B cell (primary cell): ENCODE results near the gene PCDH10. TPM values are rescaled to one million over a fixed set of nuclear protein-coding genes. Genes with fewer than 3 reads are reported as not detected.

Experiments
- ATAC-seq: fragments of 200-7000 bp; cut with Tn5 transposase; one replicate; pipeline ENCODE4 v1.10.0; 2021; ENCODE audit warnings: low read depth, mild to moderate bottlenecking, moderate number of reproducible peaks, moderate library complexity
- CTCF ChIA-PET: fragments of 350-600 bp; sonication (Branson Sonifier 250); formaldehyde crosslinking; loops from one replicate; lab custom pipeline; 2021; ENCODE audit warnings: antibody characterized with exemption, inconsistent platforms; lab: Charles Lee
- POLR2A ChIA-PET: fragments of 350-600 bp; sonication (Branson Sonifier 250); formaldehyde crosslinking; loops from one replicate; lab custom pipeline; 2021; ENCODE audit warnings: antibody characterized with exemption; lab: Charles Lee
- DNase-seq: peaks from one replicate; pipeline ENCODE4 v3.0.0; 2013
- H2AFZ ChIP-seq: 2 replicates; pipeline ENCODE4 v1.6.1; 2012; ENCODE audit warnings: mild to moderate bottlenecking, low read depth, low read length; ENCODE audit not compliant: insufficient read depth, poor library complexity, severe bottlenecking
- H3K27ac ChIP-seq, 2 donors: 1 replicate in 1 of 2; 2 replicates in 1 of 2; pipeline ENCODE4 v1.5.1; 2012 to 2013; ENCODE audit warnings: low read length in 2 of 2, mild to moderate bottlenecking in 2 of 2, moderate library complexity in 1 of 2
- H3K27me3 ChIP-seq, 4 experiments: fragments of 200-600 bp in 1 of 4; sonication (generic) in 1 of 4; replicated peaks in 1 of 4; 1 replicate in 2 of 4; 2 replicates in 2 of 4; pipeline versions ENCODE4 v1.6.1 to v1.7.0; 2013 to 2016; ENCODE audit warnings: low read length in 3 of 4, mild to moderate bottlenecking in 2 of 4, mixed read lengths in 1 of 4, moderate library complexity in 1 of 4; ENCODE audit not compliant: insufficient read depth in 4 of 4, control insufficient read depth in 3 of 4; ENCODE audit errors: control extremely low read depth in 1 of 4
- H3K36me3 ChIP-seq, 2 experiments: replicated peaks in 1 of 2; 1 replicate in 1 of 2; 2 replicates in 1 of 2; pipeline versions ENCODE4 v1.6.1 to v1.7.1; 2013; ENCODE audit warnings: low read length in 1 of 2; ENCODE audit not compliant: insufficient read depth in 2 of 2, control insufficient read depth in 1 of 2; ENCODE audit errors: control extremely low read depth in 1 of 2, extremely low read depth in 1 of 2
- H3K4me1 ChIP-seq, 2 donors: fragments of 200-600 bp in 1 of 2; sonication (generic) in 1 of 2; 1 replicate in 1 of 2; 2 replicates in 1 of 2; pipeline versions ENCODE4 v1.5.1 to v1.6.1; 2013 to 2017; ENCODE audit warnings: low read length in 2 of 2; ENCODE audit not compliant: control insufficient read depth in 2 of 2, insufficient read depth in 2 of 2
- H3K4me2 ChIP-seq: replicated peaks from 2 replicates; pipeline ENCODE3; 2012; ENCODE audit warnings: mild to moderate bottlenecking, low read depth, low read length; ENCODE audit not compliant: poor library complexity, severe bottlenecking
- H3K4me3 ChIP-seq, 5 experiments: fragments of 200-600 bp in 1 of 5; sonication (generic) in 1 of 5; 1 replicate in 3 of 5; 2 replicates in 2 of 5; pipeline versions ENCODE4 v1.5.1 to v1.7.0; 2011 to 2016; ENCODE audit warnings: low read length in 4 of 5, mild to moderate bottlenecking in 4 of 5, low read depth in 2 of 5, control low read depth in 1 of 5, moderate library complexity in 1 of 5; ENCODE audit not compliant: insufficient read depth in 1 of 5; ENCODE audit errors: control extremely low read depth in 1 of 5, extremely low read depth in 1 of 5
- H3K79me2 ChIP-seq: fragments of 200-600 bp; sonication (generic); one replicate; pipeline ENCODE4 v1.6.0; 2016; ENCODE audit warnings: low read length; ENCODE audit not compliant: control insufficient read depth, insufficient read depth
- H3K9ac ChIP-seq: fragments of 200-600 bp; sonication (generic); 2 replicates; pipeline ENCODE4 v1.6.1; 2017; ENCODE audit warnings: mild to moderate bottlenecking, low read length, moderate library complexity
- H3K9me3 ChIP-seq, 3 donors: one replicate each; pipeline versions ENCODE4 v1.6.1 to v1.7.1; 2013; ENCODE audit warnings: low read length in 2 of 3; ENCODE audit not compliant: control insufficient read depth in 2 of 3, insufficient read depth in 1 of 3; ENCODE audit errors: control extremely low read depth in 1 of 3
- H4K20me1 ChIP-seq: 2 replicates; pipeline ENCODE4 v1.6.0; 2012; ENCODE audit warnings: mild to moderate bottlenecking, low read length; ENCODE audit not compliant: insufficient read depth, control insufficient read depth, poor library complexity, severe bottlenecking
- H3K27ac Mint-ChIP-seq: one replicate; pipeline ENCODE4 v1.8.0; 2021; ENCODE audit warnings: mixed read lengths
- H3K27me3 Mint-ChIP-seq: one replicate; pipeline ENCODE4 v1.8.0; 2021; ENCODE audit warnings: mixed read lengths
- H3K4me1 Mint-ChIP-seq: one replicate; pipeline ENCODE4 v1.8.0; 2021; ENCODE audit warnings: mixed read lengths
- H3K4me3 Mint-ChIP-seq: one replicate; pipeline ENCODE4 v1.8.0; 2021; ENCODE audit warnings: mixed read lengths
- H3K9me3 Mint-ChIP-seq: one replicate; pipeline ENCODE4 v1.8.0; 2022; ENCODE audit warnings: mixed read lengths; ENCODE audit not compliant: insufficient read depth
- CTCF ChIP-seq: fragments of 200-600 bp; IDR thresholded peaks from one replicate; pipeline ENCODE4 v1.8.0; 2022; ENCODE audit warnings: antibody characterized with exemption, mild to moderate bottlenecking
- EZH2 ChIP-seq: IDR thresholded peaks from 2 replicates; pipeline ENCODE4 v1.6.1; 2012; ENCODE audit warnings: borderline replicate concordance, low read depth, mild to moderate bottlenecking, moderate library complexity, low read length; ENCODE audit not compliant: insufficient read depth, poor library complexity, severe bottlenecking
- WGBS: methylation state at CpG from one replicate; pipeline ENCODE4 v1.1.5; 2013; ENCODE audit warnings: missing lambda C conversion rate; ENCODE audit not compliant: insufficient coverage; 5-methylcytosine and 5-hydroxymethylcytosine counted together
- intact Hi-C: fragments of 100-400 bp; cut with micrococcal nuclease; formaldehyde crosslinking; loops from one replicate; pipeline ENCODE4 v1.10.0; 2022
- polyA plus RNA-seq: library from polyadenylated mRNA; depleted of rRNA; stranded (reverse); fragments of >200 nt; gene quantifications from 2 replicates; pipeline ENCODE4 v1.2.3, GENCODE V29; 2012
- total RNA-seq, 2 donors: library from RNA; stranded (reverse); fragments of 120-200 nt in 1 of 2; gene quantifications; 1 replicate in 1 of 2; 2 replicates in 1 of 2; pipeline versions ENCODE4 v1.2.3 to v1.2.4, GENCODE V29; 2013 to 2022

PCDH10 gene
- total and polyA plus RNA-seq, 2 donors (not counting 1 experiment from before 2014, with no cell fraction given) = not detected

DNA sequence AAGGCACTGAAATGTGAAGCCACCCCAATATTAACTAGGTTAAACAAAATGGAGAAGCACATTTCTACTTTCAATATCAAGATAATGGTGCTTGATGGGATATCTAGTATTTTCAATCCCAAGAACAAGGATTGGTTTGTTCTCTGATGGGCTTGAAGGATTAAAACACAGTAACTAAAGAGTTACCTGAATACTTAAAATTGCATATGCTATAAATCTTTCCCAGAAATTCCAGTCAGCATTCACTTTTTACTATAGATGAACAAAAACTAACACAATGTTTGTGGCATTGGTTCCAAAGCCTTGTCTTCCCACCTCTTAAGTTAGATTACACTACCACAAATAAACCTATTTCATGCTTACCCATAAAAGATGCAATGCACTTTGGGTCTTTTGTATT, 3.9 kb upstream of the PCDH10 start:
- Mint-ChIP-seq H3K27ac (no peak overlapping the region), H3K4me1 (peaks cover 13% of the 10 kb centered on the region), H3K4me3 (no peak overlapping the region), H3K27me3 (peaks cover 34% of the 10 kb centered on the region), H3K9me3 (no peaks in the 10 kb centered on the region)
- intact Hi-C loops = no loop called here
- ATAC-seq (no peak), DNase-seq (no peak)
- H3K4me3 ChIP-seq = no peak overlapping the region
- H3K79me2 ChIP-seq = no peaks in the 10 kb centered on the region
- no peaks in the 10 kb centered on the region for H3K36me3 ChIP-seq
- H3K4me2 ChIP-seq = no peak overlapping the region
- no peak overlapping the region for H3K9ac ChIP-seq
- no peak overlapping the region for H3K27ac ChIP-seq
- TF ChIP-seq EZH2 = no peak
- no peak for TF ChIP-seq CTCF
- no peak overlapping the region for H2AFZ ChIP-seq
- no peaks in the 10 kb centered on the region for H4K20me1 ChIP-seq
- H3K9me3 ChIP-seq = peaks cover 0 to 22% (median 0%) of the 10 kb centered on the region in 3 donors
- peaks cover 0 to 45% (median 25%) of the 10 kb centered on the region in 4 experiments for H3K27me3 ChIP-seq
- ChIA-PET POLR2A (no interaction called here), CTCF (no interaction called here)
- peaks cover 8 to 18% of the 10 kb centered on the region in 2 donors for H3K4me1 ChIP-seq

DNA sequence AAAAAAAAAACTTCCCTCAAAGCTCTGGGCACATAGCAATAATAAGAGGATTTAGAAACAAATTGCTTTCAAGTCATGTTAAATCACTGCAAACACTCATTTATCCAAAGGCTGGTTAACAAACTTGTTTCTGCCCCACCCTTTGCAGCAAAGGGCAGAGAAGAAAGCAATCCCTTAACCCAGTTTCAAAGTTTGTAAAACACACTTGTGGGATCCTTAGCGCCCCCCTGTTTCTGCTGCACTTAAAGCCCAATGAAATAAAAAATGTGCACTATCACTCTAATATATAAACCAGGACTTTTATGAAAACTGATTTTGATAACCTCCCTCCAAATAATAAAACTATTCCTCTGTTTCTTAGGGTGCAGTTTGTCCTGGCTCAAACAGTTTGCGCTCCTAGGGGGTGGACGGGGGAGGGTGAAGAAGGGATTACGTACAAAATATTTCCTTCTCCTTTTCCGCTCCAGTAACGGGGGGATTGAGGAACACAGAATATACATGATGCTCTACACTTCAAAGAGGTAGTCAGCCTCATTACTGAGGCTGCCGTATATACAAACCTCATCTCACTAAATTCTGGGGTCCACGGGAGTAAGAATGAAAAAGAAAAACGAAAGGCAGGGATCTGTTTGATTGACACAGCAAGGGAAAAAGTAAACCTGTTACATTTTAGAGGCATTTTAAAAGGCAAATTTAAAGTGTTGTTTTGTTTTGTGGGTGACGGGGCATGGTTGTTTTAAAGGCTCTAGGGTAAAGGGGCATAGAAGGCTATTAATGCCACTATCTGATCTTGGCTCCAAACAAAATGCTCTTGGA, 3.1 kb upstream of the PCDH10 start:
- ChIA-PET POLR2A (no interaction called here), CTCF (no interaction called here)
- H4K20me1 ChIP-seq = no peaks in the 10 kb centered on the region
- no peak overlapping the region for H3K4me3 ChIP-seq
- no peak for DNase-seq
- peaks cover 41% of the 10 kb centered on the region for H3K27me3 Mint-ChIP-seq
- H3K36me3 ChIP-seq = no peaks in the 10 kb centered on the region
- intact Hi-C loops = no loop called here
- no peak for ATAC-seq
- H3K79me2 ChIP-seq = no peaks in the 10 kb centered on the region
- H2AFZ ChIP-seq = no peak overlapping the region
- H3K4me1 Mint-ChIP-seq = peaks cover 13% of the 10 kb centered on the region
- no peak overlapping the region for H3K27ac ChIP-seq
- whole genome bisulfite sequencing = 8% methylated on average over 2 of the region's 10 CpGs
- H3K9me3 Mint-ChIP-seq = no peaks in the 10 kb centered on the region
- H3K27ac Mint-ChIP-seq = no peak overlapping the region
- H3K9ac ChIP-seq = no peak overlapping the region
- no peak overlapping the region for H3K4me2 ChIP-seq
- peaks cover 0 to 52% (median 30%) of the 10 kb centered on the region in 4 experiments for H3K27me3 ChIP-seq
- H3K4me3 Mint-ChIP-seq = no peak overlapping the region
- no peak for TF ChIP-seq CTCF
- no peak for TF ChIP-seq EZH2
- peaks cover 8 to 18% of the 10 kb centered on the region in 2 donors for H3K4me1 ChIP-seq
- H3K9me3 ChIP-seq = peaks cover 0 to 29% (median 0%) of the 10 kb centered on the region in 3 donors
